ENCODE measurements around the gene TMEM263.

The TMEM263 gene

GRCh38 chr12:106976668-106977067 lies 21.0 kb downstream of the TMEM263 start:
- TF ChIP-seq ZFX (IDR thresholded peaks at IDR 0.05; ENCODE audit: borderline replicate concordance): no peak
- TF ChIP-seq CTCF (IDR thresholded peaks at IDR 0.05): no peak

DNA sequence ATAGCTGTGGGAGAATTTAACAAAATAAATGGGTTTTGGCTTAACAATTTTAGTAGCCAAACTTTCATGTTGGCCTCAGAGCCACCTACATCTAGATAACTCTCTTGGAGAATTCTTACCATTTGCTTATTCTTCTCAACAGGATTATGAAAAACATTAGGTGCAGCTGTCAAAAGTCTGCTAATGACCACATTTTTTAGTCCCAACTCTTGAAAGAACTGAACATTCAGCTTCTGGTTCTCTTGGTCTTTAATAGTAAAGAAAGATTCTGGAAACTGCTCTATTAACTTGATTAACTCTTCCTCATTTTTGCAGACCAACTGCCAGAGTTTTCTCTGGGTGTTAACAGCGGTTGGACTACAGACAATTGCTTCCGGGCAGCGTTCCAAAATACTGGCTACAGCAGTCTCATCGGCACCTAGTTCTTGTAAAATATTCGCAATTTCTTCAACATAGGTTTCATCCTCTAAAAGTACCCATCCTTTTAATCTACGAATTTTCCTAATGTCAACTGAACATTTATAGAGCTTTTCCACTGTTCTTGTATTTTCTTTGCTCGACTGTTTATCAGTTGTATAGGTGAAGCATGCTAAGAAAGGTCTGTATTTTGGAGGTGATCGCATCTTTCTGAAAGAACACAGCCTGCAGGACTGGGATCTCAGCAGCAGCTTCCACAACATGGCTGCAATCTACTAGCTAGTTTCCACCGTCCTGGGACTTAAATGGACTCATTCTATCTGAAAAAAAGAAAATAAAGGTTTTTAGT lies 22.5 kb downstream of the TMEM263 start:
- H3K27ac ChIP-seq: no peak overlapping the region
- TF ChIP-seq CTCF (IDR thresholded peaks at IDR 0.05) (no peak), ZFX (IDR thresholded peaks at IDR 0.05; ENCODE audit: borderline replicate concordance) (no peak)

More at GRCh38 chr12:106976668-106977067, 21.0 kb downstream of the TMEM263 start:
- H3K27ac ChIP-seq: no peak overlapping the region

- TF ChIP-seq ZFX (IDR thresholded peaks at IDR 0.05; ENCODE audit: borderline replicate concordance): no peak
- TF ChIP-seq CTCF (IDR thresholded peaks at IDR 0.05): no peak
- H3K27ac ChIP-seq: no peak overlapping the region
These were observed 25.2 kb downstream of the TMEM263 start for GRCh38 chr12:106980944-106981343.

DNA sequence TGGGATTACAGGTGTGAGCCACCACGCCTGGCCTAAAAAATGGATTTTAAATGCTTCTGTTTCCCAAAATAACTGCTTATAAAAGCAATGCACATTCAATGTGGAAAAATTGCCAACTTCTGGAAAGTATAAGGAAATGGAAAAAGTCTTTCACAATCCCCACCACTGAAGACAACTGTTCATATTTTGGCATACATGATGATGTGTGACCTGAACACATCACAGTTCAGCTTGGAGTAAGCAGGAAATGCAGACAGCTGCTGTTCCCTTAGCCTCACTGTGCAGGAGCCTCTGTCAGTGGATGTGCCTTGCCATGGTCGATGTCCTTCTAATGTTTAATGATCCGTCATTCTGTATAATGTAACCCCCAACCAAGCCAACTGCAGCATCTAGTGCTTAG lies 26.1 kb downstream of the TMEM263 start:
- TF ChIP-seq ZFX (IDR thresholded peaks at IDR 0.05; ENCODE audit: borderline replicate concordance) (no peak), CTCF (IDR thresholded peaks at IDR 0.05) (no peak)
- no peak overlapping the region for H3K27ac ChIP-seq

DNA sequence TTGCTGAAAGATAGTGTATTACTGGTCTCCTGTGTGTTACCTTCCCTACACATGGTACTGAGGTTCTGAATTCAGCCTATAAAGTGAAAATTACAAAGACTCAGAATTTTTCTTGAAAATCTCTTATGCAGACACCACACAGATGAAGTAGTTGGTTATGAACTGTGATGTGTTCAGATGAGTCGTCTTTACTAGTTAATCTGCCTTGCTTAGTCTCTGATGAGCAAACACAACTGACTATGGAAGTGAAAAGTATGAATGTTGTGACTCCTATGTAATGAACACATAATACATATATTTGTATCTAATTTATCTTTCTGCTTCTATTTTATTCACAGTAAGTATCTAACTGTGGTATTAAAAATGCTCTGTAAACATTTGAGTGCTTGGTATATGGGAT lies 26.5 kb downstream of the TMEM263 start:
- H3K27ac ChIP-seq: no peak overlapping the region
- no peak for TF ChIP-seq ZFX (IDR thresholded peaks at IDR 0.05; ENCODE audit: borderline replicate concordance)
- TF ChIP-seq CTCF (IDR thresholded peaks at IDR 0.05): no peak

GRCh38 chr12:106984588-106985137 lies 29.0 kb downstream of the TMEM263 start:
- H3K27ac ChIP-seq: no peak overlapping the region
- TF ChIP-seq CTCF (IDR thresholded peaks at IDR 0.05) (no peak), ZFX (IDR thresholded peaks at IDR 0.05; ENCODE audit: borderline replicate concordance) (no peak)

DNA sequence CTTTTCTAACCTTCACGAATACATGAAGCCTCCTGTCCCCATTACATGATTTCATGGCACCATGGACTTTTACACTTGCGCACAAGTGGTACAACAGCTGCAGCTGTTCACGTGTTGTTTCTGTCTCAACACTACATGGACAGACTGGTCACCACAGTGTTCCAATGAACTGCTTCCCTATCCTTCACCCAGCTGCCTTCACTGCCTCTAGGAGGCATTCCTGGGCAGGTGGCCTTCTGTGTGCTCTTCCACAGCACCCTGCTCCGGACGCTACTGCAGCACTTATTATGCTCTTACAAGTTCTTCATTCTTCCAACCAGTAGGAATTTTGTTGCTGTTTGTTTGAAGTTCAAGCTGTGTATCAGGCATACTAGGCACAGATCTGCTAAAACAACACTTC lies 29.8 kb downstream of the TMEM263 start:
- H3K27ac ChIP-seq: no peak overlapping the region
- no peak for TF ChIP-seq CTCF (IDR thresholded peaks at IDR 0.05)
- TF ChIP-seq ZFX (IDR thresholded peaks at IDR 0.05; ENCODE audit: borderline replicate concordance): no peak
